HG03280 (cell line): ENCODE results near the gene ISG15.

ENCODE experiments used
- ATAC-seq: cut with Tn5 transposase; IDR thresholded peaks from one replicate; pipeline ENCODE4 v1.9.1; 2021; ENCODE audit warnings: mild to moderate bottlenecking, moderate library complexity; ENCODE audit not compliant: unreplicated experiment

ISG15 gene

DNA sequence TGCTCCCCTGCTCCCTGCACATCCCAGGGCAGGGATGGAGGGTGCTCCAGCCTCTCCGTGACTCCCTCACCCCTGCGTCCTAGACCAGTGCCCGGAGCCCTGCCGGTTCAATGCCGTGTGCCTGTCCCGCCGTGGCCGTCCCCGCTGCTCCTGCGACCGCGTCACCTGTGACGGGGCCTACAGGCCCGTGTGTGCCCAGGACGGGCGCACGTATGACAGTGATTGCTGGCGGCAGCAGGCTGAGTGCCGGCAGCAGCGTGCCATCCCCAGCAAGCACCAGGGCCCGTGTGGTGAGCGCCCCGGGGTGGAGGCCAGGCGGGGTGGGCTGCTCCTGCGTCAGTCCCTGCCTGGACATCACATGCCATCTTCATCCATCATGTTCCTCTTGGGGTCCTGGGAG, 28.6 kb downstream of the ISG15 start:
- no peak for ATAC-seq

DNA sequence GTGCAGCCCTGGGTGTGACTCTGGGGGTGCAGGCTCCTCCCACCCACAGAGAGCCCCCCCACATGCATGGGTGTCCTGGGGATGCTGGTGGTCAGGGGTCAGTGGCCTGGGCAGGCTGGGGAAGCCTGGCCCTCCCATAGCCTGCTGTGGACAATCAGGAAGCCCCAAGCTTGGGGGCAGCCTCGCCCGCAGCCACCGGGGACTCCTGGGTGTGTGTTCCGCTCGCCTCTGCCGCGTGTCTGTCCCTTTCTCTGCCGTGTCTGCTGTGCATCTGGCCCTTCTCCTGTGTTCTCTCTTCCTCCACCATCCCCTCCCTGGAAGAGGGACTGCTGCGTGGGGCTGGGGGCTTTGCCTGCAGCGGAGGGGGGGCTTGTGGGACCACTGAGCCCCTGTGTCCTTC, 29.5 kb downstream of the ISG15 start:
- no peak for ATAC-seq

DNA sequence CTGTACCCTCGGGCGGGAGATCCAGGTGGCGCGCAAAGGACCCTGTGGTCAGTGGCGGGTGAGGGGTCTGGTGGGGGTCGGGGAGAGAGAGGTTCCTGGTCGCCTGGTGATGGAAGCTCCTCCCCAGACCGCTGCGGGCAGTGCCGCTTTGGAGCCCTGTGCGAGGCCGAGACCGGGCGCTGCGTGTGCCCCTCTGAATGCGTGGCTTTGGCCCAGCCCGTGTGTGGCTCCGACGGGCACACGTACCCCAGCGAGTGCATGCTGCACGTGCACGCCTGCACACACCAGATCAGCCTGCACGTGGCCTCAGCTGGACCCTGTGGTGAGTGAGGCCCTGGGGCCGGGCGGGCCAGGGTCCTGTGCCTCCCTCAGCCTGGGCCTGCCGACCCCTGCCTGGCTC, 30.1 kb downstream of the ISG15 start:
- ATAC-seq = no peak

DNA sequence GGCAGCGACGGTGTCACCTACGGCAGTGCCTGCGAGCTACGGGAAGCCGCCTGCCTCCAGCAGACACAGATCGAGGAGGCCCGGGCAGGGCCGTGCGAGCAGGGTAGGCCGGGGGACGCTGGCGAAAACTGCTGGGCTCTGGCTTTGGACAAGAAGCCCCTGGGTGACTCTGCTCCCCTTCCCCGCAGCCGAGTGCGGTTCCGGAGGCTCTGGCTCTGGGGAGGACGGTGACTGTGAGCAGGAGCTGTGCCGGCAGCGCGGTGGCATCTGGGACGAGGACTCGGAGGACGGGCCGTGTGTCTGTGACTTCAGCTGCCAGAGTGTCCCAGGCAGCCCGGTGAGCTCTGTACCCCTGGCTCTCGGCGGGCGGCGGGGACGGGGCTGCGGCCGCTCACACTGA, 30.6 kb downstream of the ISG15 start:
- no peak for ATAC-seq

DNA sequence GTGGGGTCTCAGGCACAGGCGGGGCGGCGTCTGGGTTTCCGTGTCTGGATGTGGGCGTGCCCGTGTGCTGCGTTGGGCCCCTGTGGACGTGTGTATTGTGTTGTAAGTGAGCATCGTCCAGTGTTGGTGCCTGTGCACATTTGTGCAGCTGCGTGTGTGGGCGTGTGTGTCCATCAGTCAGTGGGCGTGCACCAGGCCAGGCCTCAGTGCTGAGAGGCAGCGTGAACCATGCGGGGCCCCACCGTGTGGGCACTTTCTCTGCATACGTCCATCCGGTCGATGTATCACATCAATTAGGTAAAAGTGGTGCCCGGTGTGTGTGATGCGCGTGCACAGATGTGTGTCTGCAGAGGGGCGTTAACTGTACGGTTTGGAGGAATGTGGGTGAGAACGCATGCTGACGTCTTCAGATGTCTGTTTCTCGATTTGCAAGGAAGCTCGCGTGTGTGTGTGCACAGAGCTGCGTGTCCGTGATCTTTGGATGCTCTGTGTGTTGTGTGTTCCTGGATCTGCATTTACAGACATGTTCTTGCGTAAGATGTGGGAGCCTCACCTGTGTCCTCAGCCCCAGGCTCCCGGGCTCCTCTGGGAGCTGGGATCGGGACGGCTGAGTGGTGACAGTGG, 31.3 kb downstream of the ISG15 start:
- no peak for ATAC-seq

DNA sequence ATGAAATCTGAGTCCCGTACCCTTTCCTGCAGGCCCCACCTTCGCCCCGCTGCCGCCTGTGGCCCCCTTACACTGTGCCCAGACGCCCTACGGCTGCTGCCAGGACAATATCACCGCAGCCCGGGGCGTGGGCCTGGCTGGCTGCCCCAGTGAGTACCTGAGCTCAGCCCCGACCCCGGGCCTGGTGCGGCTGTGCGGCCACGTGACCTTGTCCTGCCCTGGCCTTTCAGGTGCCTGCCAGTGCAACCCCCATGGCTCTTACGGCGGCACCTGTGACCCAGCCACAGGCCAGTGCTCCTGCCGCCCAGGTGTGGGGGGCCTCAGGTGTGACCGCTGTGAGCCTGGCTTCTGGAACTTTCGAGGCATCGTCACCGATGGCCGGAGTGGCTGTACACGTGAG, 31.8 kb downstream of the ISG15 start:
- ATAC-seq = no peak

DNA sequence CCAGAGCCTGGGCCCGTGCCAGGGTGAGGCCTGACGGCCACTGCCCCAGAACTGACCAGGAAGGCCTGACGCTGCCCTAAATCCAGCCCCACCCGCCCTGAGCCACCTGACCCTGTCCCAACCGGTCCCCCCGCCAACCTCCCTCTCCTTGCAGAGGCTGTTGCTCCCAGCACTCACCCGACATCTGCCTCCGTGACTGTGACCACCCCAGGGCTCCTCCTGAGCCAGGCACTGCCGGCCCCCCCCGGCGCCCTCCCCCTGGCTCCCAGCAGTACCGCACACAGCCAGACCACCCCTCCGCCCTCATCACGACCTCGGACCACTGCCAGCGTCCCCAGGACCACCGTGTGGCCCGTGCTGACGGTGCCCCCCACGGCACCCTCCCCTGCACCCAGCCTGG, 32.9 kb downstream of the ISG15 start:
- ATAC-seq = no peak

DNA sequence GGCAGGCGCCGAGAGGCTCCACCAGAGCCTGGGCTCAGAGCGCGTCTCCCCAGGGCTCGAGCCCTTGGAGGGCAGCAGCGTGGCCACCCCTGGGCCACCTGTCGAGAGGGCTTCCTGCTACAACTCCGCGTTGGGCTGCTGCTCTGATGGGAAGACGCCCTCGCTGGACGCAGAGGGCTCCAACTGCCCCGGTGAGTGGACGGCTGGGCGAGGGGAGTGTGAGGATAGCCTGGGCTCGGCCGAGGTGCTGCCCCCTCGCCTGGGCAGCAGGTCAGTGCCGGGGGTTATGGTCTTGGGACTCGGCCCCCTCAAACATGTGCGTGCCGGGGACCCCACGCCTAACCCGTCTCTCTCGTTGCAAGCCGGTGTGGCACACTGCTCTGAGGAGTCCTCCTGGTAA, 33.5 kb downstream of the ISG15 start:
- no peak for ATAC-seq

DNA sequence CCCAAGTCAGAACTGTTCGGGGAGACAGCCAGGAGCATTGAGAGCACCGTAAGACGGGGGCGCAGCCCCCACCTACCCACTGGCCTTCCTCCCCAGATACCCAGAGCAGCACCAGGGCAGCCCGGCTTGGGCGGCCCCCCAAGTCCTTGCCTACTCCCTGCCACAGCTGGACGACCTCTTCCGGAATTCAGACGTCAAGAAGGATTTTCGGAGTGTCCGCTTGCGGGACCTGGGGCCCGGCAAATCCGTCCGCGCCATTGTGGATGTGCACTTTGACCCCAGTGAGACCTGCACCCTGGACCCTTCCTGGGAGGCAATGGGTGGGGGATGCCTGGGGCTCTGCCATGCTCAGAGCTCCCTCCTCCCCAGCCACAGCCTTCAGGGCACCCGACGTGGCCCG, 34.1 kb downstream of the ISG15 start:
- ATAC-seq = no peak

DNA sequence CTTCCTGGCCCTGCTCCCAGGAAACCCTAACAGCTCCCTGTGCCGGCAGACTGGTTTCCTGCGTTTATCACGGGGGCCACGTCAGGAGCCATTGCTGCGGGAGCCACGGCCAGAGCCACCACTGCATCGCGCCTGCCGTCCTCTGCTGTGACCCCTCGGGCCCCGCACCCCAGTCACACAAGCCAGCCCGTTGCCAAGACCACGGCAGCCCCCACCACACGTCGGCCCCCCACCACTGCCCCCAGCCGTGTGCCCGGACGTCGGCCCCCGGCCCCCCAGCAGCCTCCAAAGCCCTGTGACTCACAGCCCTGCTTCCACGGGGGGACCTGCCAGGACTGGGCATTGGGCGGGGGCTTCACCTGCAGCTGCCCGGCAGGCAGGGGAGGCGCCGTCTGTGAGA, 34.7 kb downstream of the ISG15 start:
- ATAC-seq = no peak

DNA sequence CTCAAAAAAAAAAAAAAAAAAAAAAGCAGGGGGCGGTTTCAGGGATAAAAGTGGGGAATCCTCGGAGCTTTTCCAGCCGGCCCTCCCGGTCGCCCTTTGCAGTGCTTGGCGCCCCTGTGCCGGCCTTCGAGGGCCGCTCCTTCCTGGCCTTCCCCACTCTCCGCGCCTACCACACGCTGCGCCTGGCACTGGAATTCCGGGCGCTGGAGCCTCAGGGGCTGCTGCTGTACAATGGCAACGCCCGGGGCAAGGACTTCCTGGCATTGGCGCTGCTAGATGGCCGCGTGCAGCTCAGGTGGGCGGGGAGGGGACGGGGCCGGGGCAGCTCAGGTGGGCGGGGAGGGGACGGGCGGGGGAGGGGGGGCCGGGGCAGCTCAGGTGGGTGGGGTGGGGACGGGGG, 35.5 kb downstream of the ISG15 start:
- ATAC-seq = no peak

DNA sequence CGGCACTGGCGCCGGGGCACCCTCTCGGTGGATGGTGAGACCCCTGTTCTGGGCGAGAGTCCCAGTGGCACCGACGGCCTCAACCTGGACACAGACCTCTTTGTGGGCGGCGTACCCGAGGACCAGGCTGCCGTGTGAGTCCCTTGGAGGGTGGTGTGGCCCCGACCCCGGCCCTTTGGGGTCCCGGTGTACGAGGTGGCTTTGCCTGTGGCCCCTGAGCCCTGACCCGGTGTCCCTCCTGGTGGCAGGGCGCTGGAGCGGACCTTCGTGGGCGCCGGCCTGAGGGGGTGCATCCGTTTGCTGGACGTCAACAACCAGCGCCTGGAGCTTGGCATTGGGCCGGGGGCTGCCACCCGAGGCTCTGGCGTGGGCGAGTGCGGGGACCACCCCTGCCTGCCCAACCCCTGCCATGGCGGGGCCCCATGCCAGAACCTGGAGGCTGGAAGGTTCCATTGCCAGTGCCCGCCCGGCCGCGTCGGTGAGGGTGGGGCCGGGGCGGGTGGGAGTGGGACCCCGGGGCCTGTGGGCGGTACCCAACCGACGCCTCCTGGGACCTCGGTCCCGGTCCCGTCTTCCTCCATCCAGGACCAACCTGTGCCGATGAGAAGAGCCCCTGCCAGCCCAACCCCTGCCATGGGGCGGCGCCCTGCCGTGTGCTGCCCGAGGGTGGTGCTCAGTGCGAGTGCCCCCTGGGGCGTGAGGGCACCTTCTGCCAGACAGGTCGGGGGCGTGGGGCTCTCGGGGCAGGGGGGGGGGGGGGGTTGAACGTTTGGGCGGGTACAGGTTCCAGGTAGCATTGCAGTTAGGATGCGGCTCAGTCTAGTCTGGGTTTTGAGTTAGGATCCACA, 36.2 kb downstream of the ISG15 start:
- no peak for ATAC-seq

DNA sequence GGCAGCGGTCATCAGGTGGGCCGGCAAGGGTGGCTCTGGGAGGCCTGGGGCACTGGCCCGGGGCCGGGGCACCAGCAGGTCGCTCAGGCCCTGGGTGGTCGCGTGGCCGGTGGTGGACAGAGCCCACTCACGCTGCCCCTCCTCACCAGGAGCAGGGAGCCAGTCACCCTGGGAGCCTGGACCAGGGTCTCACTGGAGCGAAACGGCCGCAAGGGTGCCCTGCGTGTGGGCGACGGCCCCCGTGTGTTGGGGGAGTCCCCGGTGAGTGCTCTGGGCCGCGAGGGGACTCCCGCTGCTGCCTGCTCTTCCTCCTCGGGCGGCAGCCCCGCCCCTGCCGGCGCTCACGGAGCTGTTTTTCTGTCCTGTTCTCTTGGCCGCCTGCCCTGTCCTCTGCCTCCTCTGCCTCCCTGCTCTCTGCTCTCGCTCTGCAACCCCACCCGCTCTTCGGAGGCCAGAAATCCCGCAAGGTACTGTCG, 37.3 kb downstream of the ISG15 start:
- ATAC-seq = no peak

DNA sequence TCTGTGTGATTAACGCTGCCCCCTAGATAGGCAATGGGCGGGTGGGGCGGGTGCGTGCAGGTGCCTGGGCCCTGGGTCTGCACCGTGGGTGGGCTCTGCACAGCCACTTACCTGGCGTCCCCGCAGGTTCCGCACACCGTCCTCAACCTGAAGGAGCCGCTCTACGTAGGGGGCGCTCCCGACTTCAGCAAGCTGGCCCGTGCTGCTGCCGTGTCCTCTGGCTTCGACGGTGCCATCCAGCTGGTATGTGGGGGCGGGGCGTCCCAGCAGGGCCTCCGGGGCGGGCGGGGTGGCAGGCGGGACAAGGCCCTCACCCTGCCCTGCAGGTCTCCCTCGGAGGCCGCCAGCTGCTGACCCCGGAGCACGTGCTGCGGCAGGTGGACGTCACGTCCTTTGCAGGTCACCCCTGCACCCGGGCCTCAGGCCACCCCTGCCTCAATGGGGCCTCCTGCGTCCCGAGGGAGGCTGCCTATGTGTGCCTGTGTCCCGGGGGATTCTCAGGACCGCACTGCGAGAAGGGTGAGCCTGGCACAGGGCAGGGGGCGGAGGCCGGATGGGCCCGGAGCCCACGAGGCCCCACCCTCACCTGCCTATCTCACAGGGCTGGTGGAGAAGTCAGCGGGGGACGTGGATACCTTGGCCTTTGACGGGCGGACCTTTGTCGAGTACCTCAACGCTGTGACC, 38.0 kb downstream of the ISG15 start:
- ATAC-seq = no peak

DNA sequence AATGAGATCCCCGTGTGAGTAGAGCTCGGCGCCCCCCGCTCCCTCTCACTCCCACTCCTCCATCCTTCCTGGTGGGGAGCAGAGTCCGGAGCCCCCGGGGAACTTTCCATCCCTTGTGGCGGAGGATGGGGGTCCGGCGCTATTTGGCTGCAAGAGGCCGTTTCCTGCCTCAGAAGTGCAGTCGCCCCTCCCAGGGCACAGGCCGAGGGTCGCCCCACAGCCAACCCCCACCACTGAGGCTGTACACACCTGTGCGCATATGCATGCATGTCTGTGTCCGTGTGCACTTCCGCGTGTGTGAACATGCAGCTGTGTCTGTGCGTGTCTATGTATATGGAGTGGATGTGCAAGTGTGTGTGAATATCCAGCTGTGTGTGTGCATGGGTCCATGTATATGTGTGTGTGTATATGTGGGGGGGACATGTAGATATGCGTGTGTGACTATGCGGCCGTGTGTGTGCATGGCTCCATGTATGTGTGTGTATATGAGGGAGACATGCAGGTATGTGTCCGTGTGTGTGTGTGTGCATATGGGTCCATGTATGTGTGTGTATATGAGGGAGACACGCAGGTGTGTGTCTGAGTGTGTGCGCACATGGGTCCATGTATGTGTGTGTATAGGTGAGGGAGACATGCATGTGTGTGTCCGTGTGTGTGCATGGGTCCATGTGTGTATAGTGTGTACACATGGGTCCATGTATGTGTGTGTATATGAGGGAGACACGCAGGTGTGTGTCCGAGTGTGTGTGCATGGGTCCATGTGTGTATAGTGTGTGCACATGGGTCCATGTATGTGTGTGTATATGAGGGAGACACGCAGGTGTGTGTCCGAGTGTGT, 38.9 kb downstream of the ISG15 start:
- no peak for ATAC-seq

DNA sequence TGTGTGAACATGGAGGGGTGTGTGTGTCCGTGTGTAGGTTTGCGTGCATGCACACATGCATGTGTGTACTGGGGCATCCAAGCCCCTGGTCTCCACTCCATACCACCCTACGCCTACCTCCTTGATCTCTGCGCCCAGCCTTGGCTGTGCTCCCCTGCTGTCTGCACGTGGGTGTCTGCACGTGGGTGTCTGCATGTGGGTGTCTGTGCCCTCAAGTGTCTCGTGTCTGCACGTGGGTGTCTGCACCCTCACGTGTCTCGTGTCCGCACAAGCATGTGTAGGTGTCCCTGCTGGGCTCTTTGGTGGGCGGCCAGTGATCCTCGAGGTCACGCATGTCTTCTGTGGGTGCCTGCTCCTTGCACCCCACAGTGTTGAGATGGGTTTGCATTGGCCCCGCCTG, 39.7 kb downstream of the ISG15 start:
- no peak for ATAC-seq

DNA sequence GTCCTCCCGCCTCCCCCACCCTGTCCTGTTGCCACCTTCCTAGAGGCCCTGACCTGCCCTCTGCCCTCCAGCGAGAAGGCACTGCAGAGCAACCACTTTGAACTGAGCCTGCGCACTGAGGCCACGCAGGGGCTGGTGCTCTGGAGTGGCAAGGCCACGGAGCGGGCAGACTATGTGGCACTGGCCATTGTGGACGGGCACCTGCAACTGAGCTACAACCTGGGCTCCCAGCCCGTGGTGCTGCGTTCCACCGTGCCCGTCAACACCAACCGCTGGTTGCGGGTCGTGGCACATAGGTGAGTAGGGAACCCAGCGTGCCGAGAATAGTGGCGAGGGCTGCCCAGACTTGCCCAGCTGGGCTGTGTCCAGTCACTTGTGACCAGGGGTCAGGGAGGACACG, 40.4 kb downstream of the ISG15 start:
- no peak for ATAC-seq

DNA sequence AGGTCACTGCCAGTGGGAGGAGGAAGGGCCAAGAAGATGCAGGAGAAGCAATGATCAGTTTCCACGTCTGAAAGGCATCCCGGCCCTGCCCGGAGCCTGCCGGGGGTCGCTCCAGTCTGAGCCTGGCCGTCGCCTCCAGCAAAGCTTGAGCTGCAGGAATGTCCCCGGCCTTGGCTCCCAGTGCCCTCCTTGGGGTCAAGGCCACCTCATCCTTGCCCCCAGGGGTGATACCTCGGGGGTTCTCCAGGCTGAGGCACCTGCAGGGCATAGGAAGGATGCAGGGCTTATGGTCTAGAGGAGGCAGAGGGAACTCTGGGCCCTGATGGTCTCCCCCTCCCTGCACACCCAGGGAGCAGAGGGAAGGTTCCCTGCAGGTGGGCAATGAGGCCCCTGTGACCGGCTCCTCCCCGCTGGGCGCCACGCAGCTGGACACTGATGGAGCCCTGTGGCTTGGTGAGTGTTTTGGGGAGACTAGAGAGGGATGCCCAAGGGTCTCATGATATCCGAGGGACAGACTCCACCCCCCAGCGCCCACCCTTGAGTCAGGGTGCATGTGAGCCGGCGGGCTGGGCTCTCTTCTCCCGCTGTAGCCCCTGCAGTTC, 40.9 kb downstream of the ISG15 start:
- ATAC-seq = no peak

DNA sequence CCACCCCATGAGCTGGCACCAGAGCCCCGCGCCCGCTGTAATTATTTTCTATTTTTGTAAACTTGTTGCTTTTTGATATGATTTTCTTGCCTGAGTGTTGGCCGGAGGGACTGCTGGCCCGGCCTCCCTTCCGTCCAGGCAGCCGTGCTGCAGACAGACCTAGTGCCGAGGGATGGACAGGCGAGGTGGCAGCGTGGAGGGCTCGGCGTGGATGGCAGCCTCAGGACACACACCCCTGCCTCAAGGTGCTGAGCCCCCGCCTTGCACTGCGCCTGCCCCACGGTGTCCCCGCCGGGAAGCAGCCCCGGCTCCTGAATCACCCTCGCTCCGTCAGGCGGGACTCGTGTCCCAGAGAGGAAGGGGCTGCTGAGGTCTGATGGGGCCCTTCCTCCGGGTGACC, 41.7 kb downstream of the ISG15 start:
- ATAC-seq = no peak

DNA sequence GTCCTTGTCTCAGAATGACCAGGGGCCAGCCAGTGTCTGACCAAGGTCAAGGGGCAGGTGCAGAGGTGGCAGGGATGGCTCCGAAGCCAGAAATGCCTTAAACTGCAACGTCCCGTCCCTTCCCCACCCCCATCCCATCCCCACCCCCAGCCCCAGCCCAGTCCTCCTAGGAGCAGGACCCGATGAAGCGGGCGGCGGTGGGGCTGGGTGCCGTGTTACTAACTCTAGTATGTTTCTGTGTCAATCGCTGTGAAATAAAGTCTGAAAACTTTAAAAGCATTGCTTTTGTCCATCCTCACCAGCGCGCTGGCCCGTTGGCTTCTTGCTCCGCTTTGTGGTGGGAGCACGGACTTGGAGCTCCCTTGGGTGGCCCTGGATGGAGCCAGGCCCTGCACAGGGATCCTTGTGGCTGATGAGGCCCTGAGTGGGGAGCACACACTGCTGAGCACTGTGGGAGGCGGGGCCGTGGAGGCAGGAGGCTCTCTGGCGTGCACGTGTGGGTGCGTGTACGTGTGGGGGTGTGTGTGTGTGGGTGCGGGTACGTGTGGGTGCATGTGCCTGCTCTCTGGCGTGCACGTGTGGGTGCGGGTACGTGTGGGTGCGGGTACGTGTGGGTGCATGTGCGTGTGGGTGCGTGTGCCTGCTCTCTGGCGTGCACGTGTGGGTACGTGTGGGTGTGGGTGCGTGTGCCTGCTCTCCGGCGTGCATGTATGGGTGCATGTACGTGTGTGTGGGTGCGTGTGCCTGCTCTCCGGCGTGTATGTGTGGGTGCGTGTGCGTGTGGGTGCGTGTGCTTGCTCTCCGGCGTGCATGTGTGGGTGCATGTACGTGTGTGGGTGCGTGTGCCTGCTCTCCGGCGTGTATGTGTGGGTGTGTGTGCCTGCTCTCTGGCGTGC, 42.8 kb downstream of the ISG15 start:
- ATAC-seq = no peak
